Ovary (tissue), 3 donors: ENCODE measurements around the gene DGKI.

ENCODE experiments used
- EP300 ChIP-seq: sonication (generic); formaldehyde crosslinking; IDR thresholded peaks from one replicate; pipeline ENCODE4 v1.6.1; 2017; ENCODE audit warnings: antibody characterized with exemption
- TF ChIP-seq, protein P1 (sequence below), 3 donors: fragments of 450-650 bp in 2 of 3; fragments of 200-600 bp in 1 of 3; IDR thresholded peaks; one replicate each; pipeline versions ENCODE4 v1.5.1 to v1.8.0; 2016 to 2022; ENCODE audit warnings: antibody characterized with exemption in 3 of 3, mild to moderate bottlenecking in 1 of 3
- donor health status: DM: no; HTN: no; CAD: no.

DNA sequence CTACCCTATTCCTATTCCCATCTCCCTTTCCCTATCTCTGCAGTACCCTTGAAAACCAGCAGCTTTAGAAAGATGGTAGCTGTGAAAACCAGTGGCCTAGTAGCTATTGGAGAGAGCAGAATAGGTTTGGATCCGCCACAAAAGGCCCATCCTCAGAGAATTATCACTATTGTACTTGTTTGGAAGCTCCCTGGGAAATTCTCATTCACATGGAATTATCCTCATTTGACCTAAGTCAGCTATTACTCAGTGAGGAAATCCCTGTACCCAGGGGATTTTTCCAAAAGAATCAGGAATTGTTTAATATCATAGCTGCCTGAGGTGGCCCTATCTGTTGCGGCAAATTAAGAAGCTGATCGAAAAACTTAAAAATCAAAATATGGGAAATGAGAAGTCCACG is 51.6 kb downstream of the DGKI start:
- TF ChIP-seq, protein P1, sequence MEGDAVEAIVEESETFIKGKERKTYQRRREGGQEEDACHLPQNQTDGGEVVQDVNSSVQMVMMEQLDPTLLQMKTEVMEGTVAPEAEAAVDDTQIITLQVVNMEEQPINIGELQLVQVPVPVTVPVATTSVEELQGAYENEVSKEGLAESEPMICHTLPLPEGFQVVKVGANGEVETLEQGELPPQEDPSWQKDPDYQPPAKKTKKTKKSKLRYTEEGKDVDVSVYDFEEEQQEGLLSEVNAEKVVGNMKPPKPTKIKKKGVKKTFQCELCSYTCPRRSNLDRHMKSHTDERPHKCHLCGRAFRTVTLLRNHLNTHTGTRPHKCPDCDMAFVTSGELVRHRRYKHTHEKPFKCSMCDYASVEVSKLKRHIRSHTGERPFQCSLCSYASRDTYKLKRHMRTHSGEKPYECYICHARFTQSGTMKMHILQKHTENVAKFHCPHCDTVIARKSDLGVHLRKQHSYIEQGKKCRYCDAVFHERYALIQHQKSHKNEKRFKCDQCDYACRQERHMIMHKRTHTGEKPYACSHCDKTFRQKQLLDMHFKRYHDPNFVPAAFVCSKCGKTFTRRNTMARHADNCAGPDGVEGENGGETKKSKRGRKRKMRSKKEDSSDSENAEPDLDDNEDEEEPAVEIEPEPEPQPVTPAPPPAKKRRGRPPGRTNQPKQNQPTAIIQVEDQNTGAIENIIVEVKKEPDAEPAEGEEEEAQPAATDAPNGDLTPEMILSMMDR (IDR thresholded peaks at IDR 0.05): no peak
- no peak for TF ChIP-seq EP300
